Spleen (tissue), 11 donors: ENCODE data around the gene SNX8. TPM values are rescaled to one million over a fixed set of nuclear protein-coding genes. Genes with fewer than 3 reads are reported as not detected.
A peak's percentile ranks its signal among the peaks of the same experiment; 100 is the strongest.

Source experiments
- DNase-seq: peaks from one replicate; pipeline ENCODE4 v3.0.0-alpha.2; 2020
- H3K27ac ChIP-seq, 8 donors: fragments of 200-600 bp; sonication (generic) in 7 of 8; 1 replicate in 4 of 8; 2 replicates in 4 of 8; pipeline versions ENCODE4 v1.5.0 to v1.8.0; 2016 to 2021; ENCODE audit warnings: inconsistent platforms in 4 of 8, mild to moderate bottlenecking in 4 of 8, moderate library complexity in 1 of 8
- H3K27me3 ChIP-seq, 7 donors: fragments of 200-600 bp; sonication (generic) in 6 of 7; replicated peaks in 1 of 7; 1 replicate in 4 of 7; 2 replicates in 3 of 7; pipeline versions ENCODE4 v1.5.0 to v1.8.0; 2016 to 2021; ENCODE audit warnings: inconsistent platforms in 3 of 7, mild to moderate bottlenecking in 1 of 7
- H3K36me3 ChIP-seq, 6 donors: fragments of 200-600 bp; sonication (generic) in 5 of 6; 1 replicate in 4 of 6; 2 replicates in 2 of 6; pipeline versions ENCODE4 v1.5.0 to v1.8.0; 2016 to 2021; ENCODE audit warnings: inconsistent platforms in 2 of 6
- H3K4me1 ChIP-seq, 6 donors: fragments of 200-600 bp; sonication (generic) in 5 of 6; 1 replicate in 3 of 6; 2 replicates in 3 of 6; pipeline versions ENCODE4 v1.5.0 to v1.8.0; 2016 to 2021; ENCODE audit warnings: inconsistent platforms in 3 of 6
- H3K4me3 ChIP-seq, 8 donors: fragments of 200-600 bp; sonication (generic) in 7 of 8; 1 replicate in 4 of 8; 2 replicates in 4 of 8; pipeline versions ENCODE4 v1.5.0 to v1.8.0; 2016 to 2021; ENCODE audit warnings: inconsistent platforms in 4 of 8, mild to moderate bottlenecking in 4 of 8, moderate library complexity in 2 of 8
- H3K9me3 ChIP-seq, 8 donors: fragments of 200-600 bp; sonication (generic) in 7 of 8; 1 replicate in 4 of 8; 2 replicates in 4 of 8; pipeline versions ENCODE4 v1.5.0 to v1.8.0; 2016 to 2021; ENCODE audit warnings: inconsistent platforms in 4 of 8
- POLR2A ChIP-seq, 3 donors: fragments of 450-650 bp; IDR thresholded peaks; one replicate each; pipeline ENCODE4 v1.5.1; 2017; ENCODE audit warnings: antibody characterized with exemption in 3 of 3, mild to moderate bottlenecking in 1 of 3
- POLR2AphosphoS5 ChIP-seq, 3 donors: sonication (generic); formaldehyde crosslinking; IDR thresholded peaks; one replicate each; pipeline ENCODE4 v1.5.1; 2017; ENCODE audit warnings: antibody characterized with exemption in 3 of 3
- WGBS, 5 donors: extraction: QIAGEN DNeasy Blood & Tissue Kit in 3 of 5; methylation state at CpG; one replicate each; pipeline versions ENCODE4 v1.1.5 to v1.1.7; 2013 to 2018; 5-methylcytosine and 5-hydroxymethylcytosine counted together
- intact Hi-C: fragments of 100-400 bp; cut with DNase I; formaldehyde crosslinking; loops from one replicate; pipeline ENCODE4 v1.15.0; 2023; ENCODE audit warnings: low total_unique reads
- polyA plus RNA-seq, 3 donors: library from polyadenylated mRNA; stranded (reverse); fragments of 200-250 nt; gene quantifications; one replicate each; pipeline ENCODE4 v1.2.1, GENCODE V29; 2013
- total RNA-seq, 7 donors: library from RNA; depleted of rRNA in 3 of 7; stranded (reverse); fragments of >200 nt in 3 of 7; fragmentation: NEBNext Ultra II Directional in 4 of 7; extraction: Animal tissue kit (Norgen Biotek cat#: 25700) in 4 of 7; gene quantifications; one replicate each; pipeline versions ENCODE4 v1.1.0 to v1.2.1, GENCODE V29; 2016 to 2021
- TF ChIP-seq, protein P1 (sequence below), 11 experiments: fragments of 200-600 bp in 7 of 11; fragments of 450-650 bp in 4 of 11; sonication (generic) in 4 of 11; IDR thresholded peaks in 8 of 11; conservative IDR thresholded peaks in 3 of 11; 1 replicate in 7 of 11; 2 replicates in 4 of 11; pipeline versions ENCODE4 v1.4.0 to v1.8.0; 2016 to 2021; ENCODE audit warnings: antibody characterized with exemption in 11 of 11, inconsistent platforms in 4 of 11, mild to moderate bottlenecking in 1 of 11
- donor health status: healthy with polysubstance abuse.
- donor health status: DM: no; HTN: no; CAD: no; lungs with moderate emphysema.
- donor health status: DM: no; HTN: no; CAD: no.
- donor health status: Bipolar disorder and iron deficiency.
- donor health status: healthy.
- donor health status: DM: no; HTN: no; CAD: no.
- donor health status: DM: yes; HTN: yes; CAD: no.

Gene SNX8
- total and polyA plus RNA-seq, 10 donors: 48.8 to 196 (median 86.8) TPM

DNA sequence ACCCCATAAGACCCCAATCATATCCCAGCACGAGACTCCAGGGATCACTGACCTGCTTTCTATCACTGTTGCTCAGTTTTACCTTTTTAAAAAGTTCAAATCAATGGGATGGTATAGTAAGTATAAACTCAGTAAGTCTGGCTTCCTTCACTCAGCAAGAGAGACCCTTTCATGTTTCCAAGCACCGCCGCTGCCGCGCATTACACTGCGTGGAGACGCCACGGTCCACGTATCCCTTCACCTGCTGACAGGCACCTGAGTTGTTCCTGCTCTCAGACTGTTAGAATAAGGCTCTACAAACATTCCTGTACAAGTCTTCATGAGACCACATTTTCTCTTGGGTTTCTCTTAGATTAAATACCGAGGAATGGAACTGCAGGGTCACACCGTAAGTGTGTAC, 109.8 kb downstream of the SNX8 start:
- Histone ChIP-seq H3K27me3 (no peaks in the 10 kb centered on the region), H3K4me3 (no peak overlapping the region), H3K27ac (no peak overlapping the region), H3K9me3 (no peaks in the 10 kb centered on the region), H3K4me1 (peaks cover 0 to 24% (median 15%) of the 10 kb centered on the region in 6 donors), H3K36me3 (peaks cover 0 to 77% (median 30%) of the 10 kb centered on the region in 6 donors)
- DNase-seq: peak; percentile 60
- TF ChIP-seq POLR2A (IDR thresholded peaks at IDR 0.05) (no peak), POLR2AphosphoS5 (IDR thresholded peaks at IDR 0.05) (no peak)
- TF ChIP-seq, protein P1, sequence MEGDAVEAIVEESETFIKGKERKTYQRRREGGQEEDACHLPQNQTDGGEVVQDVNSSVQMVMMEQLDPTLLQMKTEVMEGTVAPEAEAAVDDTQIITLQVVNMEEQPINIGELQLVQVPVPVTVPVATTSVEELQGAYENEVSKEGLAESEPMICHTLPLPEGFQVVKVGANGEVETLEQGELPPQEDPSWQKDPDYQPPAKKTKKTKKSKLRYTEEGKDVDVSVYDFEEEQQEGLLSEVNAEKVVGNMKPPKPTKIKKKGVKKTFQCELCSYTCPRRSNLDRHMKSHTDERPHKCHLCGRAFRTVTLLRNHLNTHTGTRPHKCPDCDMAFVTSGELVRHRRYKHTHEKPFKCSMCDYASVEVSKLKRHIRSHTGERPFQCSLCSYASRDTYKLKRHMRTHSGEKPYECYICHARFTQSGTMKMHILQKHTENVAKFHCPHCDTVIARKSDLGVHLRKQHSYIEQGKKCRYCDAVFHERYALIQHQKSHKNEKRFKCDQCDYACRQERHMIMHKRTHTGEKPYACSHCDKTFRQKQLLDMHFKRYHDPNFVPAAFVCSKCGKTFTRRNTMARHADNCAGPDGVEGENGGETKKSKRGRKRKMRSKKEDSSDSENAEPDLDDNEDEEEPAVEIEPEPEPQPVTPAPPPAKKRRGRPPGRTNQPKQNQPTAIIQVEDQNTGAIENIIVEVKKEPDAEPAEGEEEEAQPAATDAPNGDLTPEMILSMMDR (IDR thresholded peaks at IDR 0.05 in 8 of 11, conservative IDR thresholded peaks at IDR 0.05 in 3 of 11): no peak
- intact Hi-C loops: loop anchor here (10.0 kb wide), 1 partner anchor 630 kb away; the partner anchor contains the start of gene PSMG3
- 94 to 96% (median 95%) methylated on average over 11 of the region's 11 CpGs for WGBS, 5 donors

DNA sequence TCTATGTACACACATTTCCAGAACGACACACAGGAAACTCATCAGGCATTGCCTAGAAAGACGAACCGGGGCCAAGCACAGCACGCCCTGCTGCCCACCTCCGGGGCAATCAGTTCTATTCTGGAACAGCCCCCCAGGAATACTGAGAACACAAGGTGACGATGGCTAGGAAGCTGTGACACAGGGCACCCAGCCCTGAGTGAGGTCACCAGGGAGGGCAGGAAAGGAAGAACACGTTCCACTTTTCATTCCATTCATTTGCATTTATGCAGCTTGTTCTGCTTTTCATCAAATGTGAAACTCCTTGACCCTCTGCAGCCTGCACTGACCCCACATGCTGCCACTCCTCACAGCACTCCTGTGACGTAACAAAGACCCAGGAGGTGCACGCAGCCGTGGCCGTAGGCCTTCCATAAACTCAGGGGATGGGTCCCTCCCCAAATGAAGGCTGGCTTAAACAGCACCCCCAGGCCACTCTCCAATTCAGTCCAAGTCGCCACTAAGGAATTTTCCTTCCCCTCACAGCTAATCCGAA, 110.4 kb downstream of the SNX8 start:
- no peak overlapping the region for H3K27ac ChIP-seq
- H3K4me3 ChIP-seq: no peak overlapping the region
- intact Hi-C loops: loop anchor here (10.0 kb wide), 1 partner anchor 629 kb away; the partner anchor contains the start of gene PSMG3
- H3K9me3 ChIP-seq: no peaks in the 10 kb centered on the region
- 55 to 71% (median 64%) methylated on average over 13 of the region's 13 CpGs for WGBS, 5 donors
- H3K27me3 ChIP-seq: no peaks in the 10 kb centered on the region
- peak in 2 of 3 donors; percentile 36 to 43 for TF ChIP-seq POLR2AphosphoS5 (IDR thresholded peaks at IDR 0.05)
- TF ChIP-seq, protein P1 (IDR thresholded peaks at IDR 0.05 in 8 of 11, conservative IDR thresholded peaks at IDR 0.05 in 3 of 11): no peak
- peaks cover 0 to 77% (median 34%) of the 10 kb centered on the region in 6 donors for H3K36me3 ChIP-seq
- peak; percentile 52 for DNase-seq
- peaks cover 0 to 21% (median 15%) of the 10 kb centered on the region in 6 donors for H3K4me1 ChIP-seq

DNA sequence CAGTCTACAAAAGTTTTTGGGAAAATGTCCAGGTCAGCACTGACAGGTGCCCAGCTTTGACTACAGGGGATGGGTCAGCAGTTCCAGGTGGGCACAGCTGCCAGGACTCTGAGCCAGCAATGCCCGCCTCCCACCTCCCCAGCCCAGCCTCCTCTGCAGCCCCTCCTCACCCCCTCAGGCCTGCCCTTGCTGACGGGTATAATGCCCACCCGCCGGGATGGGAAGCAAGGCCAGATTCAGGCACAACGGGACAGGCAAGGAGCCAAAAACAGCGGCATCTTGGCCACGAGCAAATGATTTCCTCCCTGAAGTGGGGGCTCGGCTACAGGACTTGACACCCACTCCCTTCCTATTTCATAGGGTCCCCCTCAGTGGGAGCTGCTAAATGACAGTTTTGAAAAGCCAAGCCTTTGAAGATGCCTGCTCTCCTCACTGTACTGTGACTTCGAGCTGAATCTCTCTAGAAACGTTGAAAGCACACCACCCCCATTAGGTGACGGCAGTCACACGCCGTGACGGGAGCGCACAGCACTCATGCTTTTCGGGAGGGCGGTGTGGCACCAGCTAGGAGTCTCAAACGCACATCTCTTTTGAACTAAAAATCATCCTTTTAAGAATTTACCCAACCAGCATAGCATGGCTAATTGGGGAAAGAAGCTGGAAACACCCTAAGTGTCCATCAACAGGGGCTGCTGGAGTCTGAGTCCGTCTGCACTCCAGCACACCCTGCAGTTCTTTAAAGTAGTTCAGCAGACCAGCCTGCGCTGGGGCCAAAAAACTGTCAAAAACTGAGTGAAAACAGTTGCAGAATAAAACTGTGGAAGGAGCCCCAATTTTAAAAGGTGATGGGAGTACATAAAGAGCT, 111.1 kb downstream of the SNX8 start:
- Histone ChIP-seq H3K4me3 (no peak overlapping the region), H3K9me3 (no peaks in the 10 kb centered on the region), H3K36me3 (peaks cover 0 to 77% (median 35%) of the 10 kb centered on the region in 6 donors), H3K4me1 (peaks cover 0 to 21% (median 15%) of the 10 kb centered on the region in 6 donors), H3K27me3 (no peaks in the 10 kb centered on the region), H3K27ac (no peak overlapping the region)
- no peak for TF ChIP-seq POLR2A (IDR thresholded peaks at IDR 0.05)
- TF ChIP-seq, protein P1 (IDR thresholded peaks at IDR 0.05 in 8 of 11, conservative IDR thresholded peaks at IDR 0.05 in 3 of 11): no peak
- TF ChIP-seq POLR2AphosphoS5 (IDR thresholded peaks at IDR 0.05): no peak
- 73 to 82% (median 80%) methylated on average over 17 to 20 of the region's 20 CpGs for WGBS, 5 donors
- intact Hi-C loops: loop anchor here (10.0 kb wide), 1 partner anchor 628 kb away; the partner anchor contains the start of gene PSMG3
- peak; percentile 61 for DNase-seq

DNA sequence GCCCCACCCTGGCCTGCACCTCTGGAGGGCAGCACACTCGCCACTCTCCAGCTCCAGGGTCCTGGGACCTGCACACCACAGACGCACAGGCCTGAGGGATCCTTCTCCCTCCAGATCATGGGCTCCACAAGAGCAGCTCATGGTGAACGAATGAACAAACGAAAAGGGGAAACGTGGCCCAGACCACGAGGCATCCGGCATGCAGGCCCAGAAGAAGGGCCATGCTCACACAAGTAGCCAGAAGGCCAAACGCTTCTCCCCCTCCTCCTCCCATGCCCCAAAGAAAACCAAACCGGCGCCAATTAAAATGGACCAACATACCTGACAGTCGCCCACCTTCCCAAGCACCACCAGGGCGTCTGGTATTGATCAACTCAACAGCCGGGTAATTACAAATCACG, 111.9 kb downstream of the SNX8 start:
- Histone ChIP-seq H3K27me3 (no peaks in the 10 kb centered on the region), H3K9me3 (no peaks in the 10 kb centered on the region), H3K27ac (no peak overlapping the region), H3K4me1 (peaks cover 0 to 21% (median 15%) of the 10 kb centered on the region in 6 donors), H3K36me3 (peaks cover 0 to 76% (median 30%) of the 10 kb centered on the region in 6 donors), H3K4me3 (no peak overlapping the region)
- WGBS, 5 donors: 84 to 91% (median 88%) methylated on average over 12 to 14 of the region's 14 CpGs
- DNase-seq: no peak
- intact Hi-C loops: loop anchor here (10.0 kb wide), 1 partner anchor 628 kb away; the partner anchor contains the start of gene PSMG3
- TF ChIP-seq, protein P1 (IDR thresholded peaks at IDR 0.05 in 8 of 11, conservative IDR thresholded peaks at IDR 0.05 in 3 of 11): no peak
- TF ChIP-seq POLR2A (IDR thresholded peaks at IDR 0.05) (no peak), POLR2AphosphoS5 (IDR thresholded peaks at IDR 0.05) (no peak)
